Measurements from ENCODE around the gene TESK1. TPM values are rescaled to one million over a fixed set of nuclear protein-coding genes. Genes with fewer than 3 reads are reported as not detected.

Gene TESK1
- total RNA-seq, 1 donor from 2014 or later = 25.4 TPM

DNA sequence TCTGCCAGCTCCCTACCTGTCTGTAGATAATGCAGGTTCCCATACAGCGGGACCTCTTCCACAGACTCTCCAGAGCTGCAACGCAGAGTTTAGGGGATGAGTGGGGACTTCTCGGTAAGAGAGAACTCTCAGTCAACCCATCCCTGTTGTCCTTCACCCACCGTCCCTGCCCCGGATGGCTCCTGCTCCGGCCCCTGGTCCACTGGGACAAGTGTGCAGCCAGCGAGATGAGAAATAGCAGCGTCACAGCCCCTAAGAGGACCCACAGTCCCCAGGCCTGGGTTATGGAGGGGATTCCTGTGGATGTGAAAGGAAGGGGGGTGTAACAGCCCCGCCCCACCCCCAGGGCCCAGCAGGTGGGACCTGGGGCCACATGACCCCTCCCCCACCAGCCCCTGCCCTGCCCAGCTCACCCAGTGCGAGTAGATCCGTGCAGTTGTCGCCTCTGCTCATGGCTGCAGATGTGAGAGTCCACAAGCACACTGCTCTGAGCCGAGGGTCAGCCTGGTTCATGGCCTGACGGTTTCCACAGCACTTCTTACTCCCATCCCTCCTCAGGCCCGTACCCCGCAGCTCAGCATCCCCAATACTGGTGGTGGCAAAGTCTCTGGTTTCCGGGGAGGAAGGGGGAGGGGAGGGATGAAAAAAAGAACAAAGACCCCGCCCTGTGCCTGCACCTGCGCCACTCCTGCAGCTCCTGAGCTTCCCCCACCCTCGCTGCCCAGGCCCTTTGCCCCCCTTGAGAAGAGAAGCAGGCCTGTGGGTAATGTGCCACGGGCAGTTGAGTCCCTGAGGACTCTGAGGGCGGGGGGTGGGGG lies 45.5 kb downstream of the TESK1 start, which contains the start of gene SIT1:
Gene SIT1, minus strand, starts transcription at position 591 of the 818 bp plus-strand sequence. Its CDS starts 78 bp downstream, at position 513.
- H3K4me3 ChIP-seq = no peak within 1 kb of the TSS
- H3K4me1 ChIP-seq = peaks cover 13% of the 10 kb centered on the region
- DNase-seq = no peak
- intact Hi-C loops (cut with micrococcal nuclease) = no loop called here
- H3K27me3 ChIP-seq (ENCODE audit: low read depth) = no peaks in the 10 kb centered on the region
- TF ChIP-seq, protein P1, sequence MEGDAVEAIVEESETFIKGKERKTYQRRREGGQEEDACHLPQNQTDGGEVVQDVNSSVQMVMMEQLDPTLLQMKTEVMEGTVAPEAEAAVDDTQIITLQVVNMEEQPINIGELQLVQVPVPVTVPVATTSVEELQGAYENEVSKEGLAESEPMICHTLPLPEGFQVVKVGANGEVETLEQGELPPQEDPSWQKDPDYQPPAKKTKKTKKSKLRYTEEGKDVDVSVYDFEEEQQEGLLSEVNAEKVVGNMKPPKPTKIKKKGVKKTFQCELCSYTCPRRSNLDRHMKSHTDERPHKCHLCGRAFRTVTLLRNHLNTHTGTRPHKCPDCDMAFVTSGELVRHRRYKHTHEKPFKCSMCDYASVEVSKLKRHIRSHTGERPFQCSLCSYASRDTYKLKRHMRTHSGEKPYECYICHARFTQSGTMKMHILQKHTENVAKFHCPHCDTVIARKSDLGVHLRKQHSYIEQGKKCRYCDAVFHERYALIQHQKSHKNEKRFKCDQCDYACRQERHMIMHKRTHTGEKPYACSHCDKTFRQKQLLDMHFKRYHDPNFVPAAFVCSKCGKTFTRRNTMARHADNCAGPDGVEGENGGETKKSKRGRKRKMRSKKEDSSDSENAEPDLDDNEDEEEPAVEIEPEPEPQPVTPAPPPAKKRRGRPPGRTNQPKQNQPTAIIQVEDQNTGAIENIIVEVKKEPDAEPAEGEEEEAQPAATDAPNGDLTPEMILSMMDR (IDR thresholded peaks at IDR 0.05; ENCODE audit: borderline replicate concordance) = no peak
- H3K9me3 ChIP-seq (replicated peaks) = no peaks in the 10 kb centered on the region
- H3K36me3 ChIP-seq = no peaks in the 10 kb centered on the region
- H3K27ac ChIP-seq (replicated peaks) = no peak within 1 kb of the TSS

DNA sequence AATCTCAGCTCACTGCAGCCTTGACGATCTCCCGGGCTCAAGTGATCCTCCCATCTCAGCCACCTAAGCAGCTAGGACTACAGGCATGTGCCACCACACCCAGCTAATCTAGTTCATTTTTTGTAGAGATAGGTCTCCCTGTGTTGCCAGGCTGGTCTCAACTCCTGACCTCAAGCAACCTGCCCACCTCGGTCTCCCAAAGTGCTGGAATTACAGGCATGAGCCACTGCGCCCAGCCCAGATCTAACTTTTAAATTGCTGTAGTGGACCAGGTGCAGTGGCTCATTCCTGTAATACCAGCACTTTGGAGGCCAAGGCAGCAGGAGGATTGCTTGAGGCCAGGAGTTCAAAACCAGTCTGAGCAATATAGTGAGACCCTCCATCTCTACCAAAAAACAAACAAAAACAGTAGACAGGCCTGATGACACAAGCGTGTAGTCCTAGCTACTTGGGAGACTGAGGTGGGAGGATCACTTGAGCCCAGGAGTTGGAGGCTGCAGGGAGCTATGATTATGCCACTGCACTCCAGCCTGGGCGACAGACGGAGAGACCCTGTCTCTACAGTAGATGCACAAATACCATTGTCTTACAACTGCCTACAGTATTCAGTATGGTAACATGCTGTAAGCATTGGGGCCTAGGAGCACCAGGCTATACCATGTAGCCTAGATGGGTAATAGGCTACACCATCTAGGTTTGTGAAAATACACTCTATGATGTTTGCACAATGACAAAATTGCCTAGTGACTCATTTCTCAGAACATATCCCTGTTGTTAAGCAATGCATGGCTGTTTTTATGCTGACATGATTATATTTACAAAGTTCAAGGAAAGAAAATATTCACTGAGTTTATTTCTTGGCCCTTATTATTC lies 47.1 kb downstream of the TESK1 start:
- no peaks in the 10 kb centered on the region for H3K9me3 ChIP-seq (replicated peaks)
- TF ChIP-seq, protein P1 (IDR thresholded peaks at IDR 0.05; ENCODE audit: borderline replicate concordance) = no peak
- intact Hi-C loops (cut with micrococcal nuclease) = no loop called here
- no peak overlapping the region for H3K27ac ChIP-seq (replicated peaks)
- H3K27me3 ChIP-seq (ENCODE audit: low read depth) = no peaks in the 10 kb centered on the region
- DNase-seq = no peak
- no peaks in the 10 kb centered on the region for H3K36me3 ChIP-seq
- peaks cover 7% of the 10 kb centered on the region for H3K4me1 ChIP-seq
- H3K4me3 ChIP-seq = no peak overlapping the region

DNA sequence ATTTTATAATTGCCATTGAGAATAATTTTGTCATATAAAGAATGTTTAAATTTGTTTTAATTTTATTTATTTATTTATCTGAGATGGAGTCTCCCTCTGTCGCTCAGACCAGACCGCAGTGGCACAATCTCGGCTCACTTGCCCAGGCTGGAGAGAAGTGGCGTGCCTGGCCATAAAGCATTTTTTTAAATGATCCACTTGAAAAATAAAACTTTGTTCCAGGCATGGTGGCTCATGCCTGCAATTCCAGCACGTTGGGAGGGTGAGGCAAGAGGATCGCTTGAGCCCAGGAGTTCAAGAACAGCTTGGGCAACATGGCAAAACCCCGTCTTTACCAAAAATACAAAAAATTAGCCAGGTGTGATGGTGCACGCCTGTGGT lies 47.8 kb downstream of the TESK1 start:
- intact Hi-C loops (cut with micrococcal nuclease) = no loop called here
- H3K4me3 ChIP-seq = no peak overlapping the region
- no peak for DNase-seq
- H3K27ac ChIP-seq (replicated peaks) = no peak overlapping the region
- H3K9me3 ChIP-seq (replicated peaks) = no peaks in the 10 kb centered on the region
- peaks cover 8% of the 10 kb centered on the region for H3K4me1 ChIP-seq
- H3K27me3 ChIP-seq (ENCODE audit: low read depth) = no peaks in the 10 kb centered on the region
- H3K36me3 ChIP-seq = no peaks in the 10 kb centered on the region
- TF ChIP-seq, protein P1 (IDR thresholded peaks at IDR 0.05; ENCODE audit: borderline replicate concordance) = no peak

DNA sequence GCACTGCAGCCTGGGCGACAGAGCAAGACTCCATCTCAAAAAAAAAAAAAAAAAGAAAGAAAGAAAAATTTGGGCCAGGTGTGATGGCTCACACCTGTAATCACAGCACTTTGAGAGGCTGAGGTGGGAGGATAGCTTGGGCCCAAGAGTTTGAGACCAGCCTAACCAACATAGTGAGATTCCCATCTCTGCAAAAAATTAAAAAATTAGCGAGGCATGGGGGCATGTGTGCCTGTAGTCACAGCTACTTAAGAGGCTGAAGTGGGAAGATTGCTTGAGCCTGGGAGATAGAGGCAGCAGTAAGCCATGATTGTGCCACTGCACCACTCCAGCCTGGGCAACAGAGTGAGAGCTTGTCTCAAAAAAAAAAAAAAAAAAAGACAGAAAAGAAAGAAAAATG lies 48.5 kb downstream of the TESK1 start:
- H3K27me3 ChIP-seq (ENCODE audit: low read depth) = no peaks in the 10 kb centered on the region
- TF ChIP-seq, protein P1 (IDR thresholded peaks at IDR 0.05; ENCODE audit: borderline replicate concordance) = no peak
- no peaks in the 10 kb centered on the region for H3K36me3 ChIP-seq
- H3K27ac ChIP-seq (replicated peaks) = no peak overlapping the region
- peaks cover 13% of the 10 kb centered on the region for H3K4me1 ChIP-seq
- no peak overlapping the region for H3K4me3 ChIP-seq
- no peaks in the 10 kb centered on the region for H3K9me3 ChIP-seq (replicated peaks)
- DNase-seq = no peak
- intact Hi-C loops (cut with micrococcal nuclease) = no loop called here

DNA sequence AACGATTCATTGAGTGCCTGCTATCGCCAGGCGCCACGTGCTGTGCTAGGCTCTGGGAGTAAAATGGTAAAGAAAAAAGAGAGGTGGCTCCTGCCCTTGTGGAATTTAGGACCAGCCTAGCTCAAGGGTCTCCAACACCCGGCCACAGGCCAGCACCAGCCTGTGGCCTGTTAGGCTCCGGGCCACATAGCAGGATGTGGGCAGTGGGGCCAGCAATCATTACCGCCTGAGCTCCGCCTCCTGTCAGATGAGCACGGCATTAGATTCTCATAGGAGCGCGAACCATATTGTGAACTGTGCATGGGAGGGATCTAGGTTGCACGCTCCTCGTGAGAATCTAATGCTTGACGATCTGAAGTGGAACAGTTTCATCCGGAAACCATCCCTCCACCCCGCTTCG lies 51.3 kb downstream of the TESK1 start:
- H3K27ac ChIP-seq (replicated peaks) = peak overlapping the region; percentile 99
- TF ChIP-seq, protein P1 (IDR thresholded peaks at IDR 0.05; ENCODE audit: borderline replicate concordance) = no peak
- no peak for DNase-seq
- peaks cover 40% of the 10 kb centered on the region for H3K4me1 ChIP-seq
- no peaks in the 10 kb centered on the region for H3K27me3 ChIP-seq (ENCODE audit: low read depth)
- H3K36me3 ChIP-seq = peaks cover 11% of the 10 kb centered on the region
- intact Hi-C loops (cut with micrococcal nuclease) = loop anchor here (5.0 kb wide), 1 partner anchor 36 kb away; no protein-coding TSS in a partner anchor
- H3K9me3 ChIP-seq (replicated peaks) = no peaks in the 10 kb centered on the region
- H3K4me3 ChIP-seq = no peak overlapping the region

Measured in left ventricle myocardium inferior (tissue), 1 donor.